Germinal center (tissue), 1 donor: ENCODE measurements around the gene GRB10.

Experiments used
- DNase-seq: peaks from one replicate; pipeline ENCODE4 v3.0.0; 2012; ENCODE audit warnings: mixed read lengths, low spot score

GRB10 gene

GRCh38 chr7:50782375-50783208 lies at the start of gene GRB10:
Gene GRB10, minus strand, starts transcription at chr7:50782896. Its CDS starts 50,574 bp downstream, at chr7:50732322.
- DNase-seq = no peak

GRCh38 chr7:50828801-50829200 lies 46.1 kb upstream of the GRB10 start:
- DNase-seq = no peak

- DNase-seq = no peak
Measured at GRCh38 chr7:50828116-50828515, 45.4 kb upstream of the GRB10 start.

- no peak for DNase-seq
Measured at GRCh38 chr7:50827281-50827680, 44.6 kb upstream of the GRB10 start.

- no peak for DNase-seq
Measured at GRCh38 chr7:50826371-50827172, 43.9 kb upstream of the GRB10 start.

GRCh38 chr7:50825465-50825864 lies 42.8 kb upstream of the GRB10 start:
- DNase-seq = no peak

- no peak for DNase-seq
Measured at GRCh38 chr7:50824882-50825281, 42.2 kb upstream of the GRB10 start.

GRCh38 chr7:50822706-50823105 lies 40.0 kb upstream of the GRB10 start:
- DNase-seq = no peak

GRCh38 chr7:50822110-50822509 lies 39.4 kb upstream of the GRB10 start:
- no peak for DNase-seq

GRCh38 chr7:50821457-50822008 lies 38.8 kb upstream of the GRB10 start:
- no peak for DNase-seq

- no peak for DNase-seq
Measured at GRCh38 chr7:50818324-50818723, 35.6 kb upstream of the GRB10 start.

- no peak for DNase-seq
Measured at GRCh38 chr7:50817561-50817960, 34.9 kb upstream of the GRB10 start.

- DNase-seq = no peak
Measured at GRCh38 chr7:50815138-50815537, 32.4 kb upstream of the GRB10 start.

GRCh38 chr7:50814166-50814565 lies 31.5 kb upstream of the GRB10 start:
- DNase-seq = no peak

GRCh38 chr7:50812841-50813475 lies 30.3 kb upstream of the GRB10 start:
- no peak for DNase-seq

GRCh38 chr7:50812094-50812493 lies 29.4 kb upstream of the GRB10 start:
- no peak for DNase-seq

- DNase-seq = no peak
Measured at GRCh38 chr7:50808282-50808888, 25.7 kb upstream of the GRB10 start.

GRCh38 chr7:50807026-50807730 lies 24.5 kb upstream of the GRB10 start:
- DNase-seq = no peak

- no peak for DNase-seq
Measured at GRCh38 chr7:50806143-50806542, 23.4 kb upstream of the GRB10 start.

- no peak for DNase-seq
Measured at GRCh38 chr7:50805447-50806125, 22.9 kb upstream of the GRB10 start.
